Right ventricle myocardium superior (tissue), 1 donor: Measurements from ENCODE around the gene CCDC192. TPM values are rescaled to one million over a fixed set of nuclear protein-coding genes. Genes with fewer than 3 reads are reported as not detected.

ENCODE experiments used
- ATAC-seq: fragments of 200-7000 bp; cut with Tn5 transposase; one replicate; pipeline ENCODE4 v1.9.1; 2020; ENCODE audit warnings: mild to moderate bottlenecking; ENCODE audit not compliant: poor library complexity
- DNase-seq: peaks from one replicate; pipeline ENCODE4 v3.0.0-alpha.2; 2020
- intact Hi-C: fragments of 100-400 bp; cut with DNase I; formaldehyde crosslinking; loops from one replicate; pipeline ENCODE4 v1.11.2; 2022
- total RNA-seq: library from RNA; stranded (reverse); fragmentation: NEBNext Ultra II Directional; extraction: Animal tissue kit (Norgen Biotek cat#: 25700); gene quantifications from one replicate; pipeline ENCODE4 v1.2.1, GENCODE V29; 2021
- donor health status: DM: no; HTN: yes; CAD: no; lungs with severe emphysema.

Gene CCDC192
- total RNA-seq, 1 donor from 2014 or later = not detected

GRCh38 chr5:127923804-127924570 lies 220.8 kb downstream of the CCDC192 start:
- no peak for DNase-seq
- intact Hi-C loops = no loop called here
- no peak for ATAC-seq

- intact Hi-C loops = no loop called here
- DNase-seq (no peak), ATAC-seq (no peak)
Observed at GRCh38 chr5:127924606-127925005, 221.4 kb downstream of the CCDC192 start.

- DNase-seq = no peak
- intact Hi-C loops = no loop called here
- ATAC-seq = no peak
Observed at GRCh38 chr5:127925916-127926315, 222.7 kb downstream of the CCDC192 start.

- DNase-seq (no peak), ATAC-seq (no peak)
- intact Hi-C loops = no loop called here
Observed at GRCh38 chr5:127926974-127927373, 223.8 kb downstream of the CCDC192 start.

GRCh38 chr5:127928053-127928452 lies 224.9 kb downstream of the CCDC192 start:
- intact Hi-C loops = no loop called here
- no peak for ATAC-seq

GRCh38 chr5:127930311-127930710 lies 227.1 kb downstream of the CCDC192 start:
- ATAC-seq (no peak), DNase-seq (no peak)
- intact Hi-C loops = no loop called here

More at GRCh38 chr5:127928053-127928452, 224.9 kb downstream of the CCDC192 start:
- DNase-seq = no peak

- intact Hi-C loops = no loop called here
- DNase-seq (no peak), ATAC-seq (no peak)
Observed at GRCh38 chr5:127931396-127931795, 228.2 kb downstream of the CCDC192 start.

GRCh38 chr5:127933348-127933747 lies 230.2 kb downstream of the CCDC192 start:
- intact Hi-C loops = no loop called here
- DNase-seq (no peak), ATAC-seq (no peak)

- intact Hi-C loops = no loop called here
- DNase-seq (no peak), ATAC-seq (no peak)
Observed at GRCh38 chr5:127934791-127935256, 231.6 kb downstream of the CCDC192 start.

- intact Hi-C loops = no loop called here
- no peak for ATAC-seq
- DNase-seq = no peak
Observed at GRCh38 chr5:127935398-127935797, 232.2 kb downstream of the CCDC192 start.

GRCh38 chr5:127936439-127936972 lies 233.3 kb downstream of the CCDC192 start:
- ATAC-seq (no peak), DNase-seq (no peak)
- intact Hi-C loops = no loop called here

- ATAC-seq = no peak
- intact Hi-C loops = no loop called here
- no peak for DNase-seq
Observed at GRCh38 chr5:127938746-127939145, 235.6 kb downstream of the CCDC192 start.

- DNase-seq = no peak
- ATAC-seq = no peak
- intact Hi-C loops = no loop called here
Observed at GRCh38 chr5:127940854-127941253, 237.7 kb downstream of the CCDC192 start.

GRCh38 chr5:127941646-127942045 lies 238.5 kb downstream of the CCDC192 start:
- DNase-seq (no peak), ATAC-seq (peak; percentile 49)
- intact Hi-C loops = no loop called here

- intact Hi-C loops = no loop called here
- DNase-seq (no peak), ATAC-seq (no peak)
Observed at GRCh38 chr5:127942246-127943060, 239.3 kb downstream of the CCDC192 start.

- ATAC-seq (no peak), DNase-seq (no peak)
- intact Hi-C loops = no loop called here
Observed at GRCh38 chr5:127943061-127943371, 239.8 kb downstream of the CCDC192 start.

GRCh38 chr5:127944125-127944524 lies 240.9 kb downstream of the CCDC192 start:
- DNase-seq = no peak
- ATAC-seq = no peak
- intact Hi-C loops = no loop called here

- intact Hi-C loops = no loop called here
- ATAC-seq (no peak), DNase-seq (no peak)
Observed at GRCh38 chr5:127947941-127948340, 244.8 kb downstream of the CCDC192 start.

- ATAC-seq = no peak
- DNase-seq = no peak
- intact Hi-C loops = no loop called here
Observed at GRCh38 chr5:127950707-127951391, 247.7 kb downstream of the CCDC192 start.
